ENCODE results near the gene COL2A1. TPM values are rescaled to one million over a fixed set of nuclear protein-coding genes. Genes with fewer than 3 reads are reported as not detected.

COL2A1 gene
- total RNA-seq, 1 experiment from 2014 or later, result 10.8 TPM

GRCh38 chr12:47979686-47980085 is 24.6 kb downstream of the COL2A1 start:
- no peaks in the 10 kb centered on the region for H3K79me2 ChIP-seq (ENCODE audit: insufficient read depth, low read length)
- no CpG with 5 or more reads among the region's 11 CpGs for WGBS (ENCODE audit: extremely low coverage, insufficient read length, low lambda C conversion rate)
- Mint-ChIP-seq H3K36me3 (ENCODE audit: insufficient read depth in 1 of 3, low read depth in 3 of 3) (peaks cover 0 to 1% (median under 1%) of the 10 kb centered on the region in 3 experiments; a peak in 2 of 7 replicates), H3K27me3 (ENCODE audit: low read depth) (peaks cover 67% of the 10 kb centered on the region), H3K9me3 (no peaks in the 10 kb centered on the region), H3K4me3 (no peak overlapping the region), H3K4me1 (peaks cover 4 to 6% of the 10 kb centered on the region in 2 experiments; a peak in 2 of 4 replicates), H3K27ac (no peak overlapping the region)
- no peak for TF ChIP-seq CTCF (conservative IDR thresholded peaks at IDR 0.05)
- no peak overlapping the region for H3K4me2 ChIP-seq (ENCODE audit: insufficient read depth, insufficient read length, low read length)
- H3K79me1 ChIP-seq (ENCODE audit: insufficient read depth, low read depth, low read length, poor library complexity, severe bottlenecking), result no peaks in the 10 kb centered on the region
- no peak overlapping the region for H3K56ac ChIP-seq (ENCODE audit: insufficient read length, low read depth, low read length)
- no peak overlapping the region for H3K27ac ChIP-seq (ENCODE audit: insufficient read length, low read depth, low read length)
- no peak overlapping the region for H2BK120ac ChIP-seq (ENCODE audit: low read depth, low read length, poor library complexity, severe bottlenecking)
- H4K91ac ChIP-seq (ENCODE audit: insufficient read length, low read depth, low read length), result no peak overlapping the region
- H2BK5ac ChIP-seq (ENCODE audit: insufficient read length, low read length), result no peak overlapping the region
- H2AK5ac ChIP-seq (ENCODE audit: insufficient read length, low read length), result no peak overlapping the region
- H3K4ac ChIP-seq (ENCODE audit: low read depth, low read length), result no peak overlapping the region
- H2BK20ac ChIP-seq (ENCODE audit: low read depth, low read length, poor library complexity, severe bottlenecking), result no peak overlapping the region
- no peak overlapping the region for H2BK15ac ChIP-seq (ENCODE audit: low read depth, low read length)
- H2BK12ac ChIP-seq (ENCODE audit: insufficient read length, low read depth, low read length), result no peak overlapping the region
- no peaks in the 10 kb centered on the region for H4K20me1 ChIP-seq (ENCODE audit: control insufficient read depth, insufficient read depth, insufficient read length)
- H3K14ac ChIP-seq (ENCODE audit: insufficient read depth, low read length), result no peak overlapping the region
- H3K9me3 ChIP-seq (ENCODE audit: control insufficient read depth, low read depth, low read length), result no peaks in the 10 kb centered on the region
- H3K9ac ChIP-seq (ENCODE audit: extremely low read depth, insufficient read length, low read length), result no peak overlapping the region
- no peak overlapping the region for H2AFZ ChIP-seq (ENCODE audit: low read length)
- no peak overlapping the region for H3T11ph ChIP-seq (ENCODE audit: low read length)
- no peaks in the 10 kb centered on the region for H3K27me3 ChIP-seq (ENCODE audit: insufficient read depth, low read length)
- no peak overlapping the region for H3K18ac ChIP-seq (ENCODE audit: insufficient read length, low read depth, low read length)
- H3K23ac ChIP-seq (ENCODE audit: insufficient read length, low read depth, low read length), result no peak overlapping the region
- no peaks in the 10 kb centered on the region for H3K23me2 ChIP-seq (ENCODE audit: insufficient read length, low read depth, low read length, poor library complexity, severe bottlenecking)
- H4K5ac ChIP-seq (ENCODE audit: insufficient read length, low read depth, low read length), result no peak overlapping the region
- no peaks in the 10 kb centered on the region for H3K4me1 ChIP-seq (ENCODE audit: insufficient read depth, low read length)
- no peak overlapping the region for H4K8ac ChIP-seq (replicated peaks; ENCODE audit: insufficient read length, low read depth, low read length)
- no peak for DNase-seq

All from H9 (cell line).